ENCODE results near the gene PDE4D.

DNA sequence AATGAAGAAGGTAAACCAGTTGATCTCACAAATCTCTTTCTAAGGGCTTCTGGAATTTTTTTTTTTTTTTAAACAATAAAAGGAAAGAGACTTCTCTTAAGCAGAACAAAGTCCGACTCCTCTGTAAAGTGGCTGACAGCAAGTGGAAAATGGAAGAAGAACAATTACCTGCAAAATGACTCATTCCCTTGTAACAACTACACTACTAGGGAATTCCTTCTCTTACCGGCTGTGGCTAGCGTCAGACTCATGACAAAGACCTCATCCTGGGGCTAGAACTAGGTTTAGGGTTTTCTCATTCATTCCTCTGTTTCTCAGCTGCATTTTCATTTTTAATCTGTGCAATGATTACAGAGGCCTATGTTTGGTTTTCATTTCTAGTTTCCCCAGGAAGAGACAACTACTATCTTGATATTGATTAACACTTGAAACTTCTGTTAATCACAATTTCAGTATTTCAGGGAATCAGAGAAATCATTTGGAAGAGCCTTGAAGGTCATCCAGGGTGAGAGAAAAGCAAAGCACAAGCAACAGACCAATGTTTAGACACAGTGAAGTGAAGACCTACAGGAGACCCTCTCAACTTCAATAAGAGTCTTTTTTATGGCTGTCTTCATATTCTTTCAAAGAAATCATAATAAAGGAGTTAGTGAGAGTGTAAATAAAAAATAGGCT lies 872.8 kb downstream of the PDE4D start:
- TF ChIP-seq, protein P1, sequence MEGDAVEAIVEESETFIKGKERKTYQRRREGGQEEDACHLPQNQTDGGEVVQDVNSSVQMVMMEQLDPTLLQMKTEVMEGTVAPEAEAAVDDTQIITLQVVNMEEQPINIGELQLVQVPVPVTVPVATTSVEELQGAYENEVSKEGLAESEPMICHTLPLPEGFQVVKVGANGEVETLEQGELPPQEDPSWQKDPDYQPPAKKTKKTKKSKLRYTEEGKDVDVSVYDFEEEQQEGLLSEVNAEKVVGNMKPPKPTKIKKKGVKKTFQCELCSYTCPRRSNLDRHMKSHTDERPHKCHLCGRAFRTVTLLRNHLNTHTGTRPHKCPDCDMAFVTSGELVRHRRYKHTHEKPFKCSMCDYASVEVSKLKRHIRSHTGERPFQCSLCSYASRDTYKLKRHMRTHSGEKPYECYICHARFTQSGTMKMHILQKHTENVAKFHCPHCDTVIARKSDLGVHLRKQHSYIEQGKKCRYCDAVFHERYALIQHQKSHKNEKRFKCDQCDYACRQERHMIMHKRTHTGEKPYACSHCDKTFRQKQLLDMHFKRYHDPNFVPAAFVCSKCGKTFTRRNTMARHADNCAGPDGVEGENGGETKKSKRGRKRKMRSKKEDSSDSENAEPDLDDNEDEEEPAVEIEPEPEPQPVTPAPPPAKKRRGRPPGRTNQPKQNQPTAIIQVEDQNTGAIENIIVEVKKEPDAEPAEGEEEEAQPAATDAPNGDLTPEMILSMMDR (conservative IDR thresholded peaks at IDR 0.05; ENCODE audit: low read depth, low read length), result no peak
- TF ChIP-seq SMC3 (IDR thresholded peaks at IDR 0.05; ENCODE audit: low read depth, low read length) (no peak), BHLHE40 (IDR thresholded peaks at IDR 0.05; ENCODE audit: low read depth, low read length) (no peak), POLR2A (IDR thresholded peaks at IDR 0.05; ENCODE audit: low read depth, low read length) (no peak), RAD21 (IDR thresholded peaks at IDR 0.05; ENCODE audit: low read length) (no peak), CEBPB (IDR thresholded peaks at IDR 0.05; ENCODE audit: low read depth, low read length) (no peak), MAFK (IDR thresholded peaks at IDR 0.05; ENCODE audit: low read depth, low read length) (no peak), NFE2L2 (IDR thresholded peaks at IDR 0.05; ENCODE audit: low read depth, low read length) (no peak), ELK1 (IDR thresholded peaks at IDR 0.05; ENCODE audit: borderline replicate concordance, low read depth, low read length) (no peak), MXI1 (IDR thresholded peaks at IDR 0.05; ENCODE audit: borderline replicate concordance, low read depth, low read length) (no peak), MAZ (IDR thresholded peaks at IDR 0.05; ENCODE audit: borderline replicate concordance, low read depth, low read length) (no peak)
- TF ChIP-seq, protein P2, sequence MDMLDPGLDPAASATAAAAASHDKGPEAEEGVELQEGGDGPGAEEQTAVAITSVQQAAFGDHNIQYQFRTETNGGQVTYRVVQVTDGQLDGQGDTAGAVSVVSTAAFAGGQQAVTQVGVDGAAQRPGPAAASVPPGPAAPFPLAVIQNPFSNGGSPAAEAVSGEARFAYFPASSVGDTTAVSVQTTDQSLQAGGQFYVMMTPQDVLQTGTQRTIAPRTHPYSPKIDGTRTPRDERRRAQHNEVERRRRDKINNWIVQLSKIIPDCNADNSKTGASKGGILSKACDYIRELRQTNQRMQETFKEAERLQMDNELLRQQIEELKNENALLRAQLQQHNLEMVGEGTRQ (IDR thresholded peaks at IDR 0.05; ENCODE audit: low read depth, low read length), result no peak

Measured in IMR-90 (cell line).